ENCODE results near the gene CAPN5.

DNA sequence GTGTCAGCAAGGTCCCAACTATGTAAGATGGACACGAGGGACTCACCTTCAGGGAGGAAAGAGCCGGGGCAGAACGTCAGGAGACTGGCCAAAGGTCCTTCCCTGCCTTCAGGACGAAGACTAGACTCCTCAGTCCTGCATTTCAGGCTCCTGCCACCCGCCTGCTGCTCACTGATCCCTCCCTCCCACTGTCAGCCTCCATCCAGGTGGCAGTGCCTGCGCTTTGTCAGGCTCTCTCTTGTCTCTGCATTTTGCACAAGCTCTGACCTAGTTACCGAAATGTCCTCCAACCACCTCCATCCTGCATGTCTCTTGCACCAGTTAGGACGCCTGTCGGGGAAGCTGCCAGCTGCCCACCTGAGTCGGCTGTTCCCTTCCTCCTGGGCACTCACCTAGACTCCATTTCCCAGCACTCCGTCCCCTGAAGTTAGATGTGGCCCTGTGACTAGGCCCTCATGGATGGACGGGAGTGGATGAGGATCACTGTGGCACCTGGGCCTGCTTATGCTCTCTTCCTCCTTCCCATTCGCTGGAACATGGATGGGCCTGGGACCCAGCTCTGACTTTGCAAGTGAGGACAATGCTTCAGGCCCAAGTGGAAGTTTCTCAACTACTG is 24.6 kb upstream of the CAPN5 start:
- no peak for TF ChIP-seq CTCF (conservative IDR thresholded peaks at IDR 0.05 in 1 of 2, IDR thresholded peaks at IDR 0.05 in 1 of 2; ENCODE audit: extremely low read depth in 1 of 2, insufficient read depth in 1 of 2, low read depth in 1 of 2, low read length in 2 of 2)
- no peak for TF ChIP-seq EZH2 (IDR thresholded peaks at IDR 0.05; ENCODE audit: borderline replicate concordance, low read length)

Data from mammary epithelial cell (primary cell).